Measurements from ENCODE around the gene SMOC1. TPM values are rescaled to one million over a fixed set of nuclear protein-coding genes. Genes with fewer than 3 reads are reported as not detected.

SMOC1 gene
- total and polyA plus RNA-seq, 2 of the 8 experiments (the other 6 are each of a cell fraction or from before 2014, with no cell fraction given) = 1.6 to 2.4 TPM

DNA sequence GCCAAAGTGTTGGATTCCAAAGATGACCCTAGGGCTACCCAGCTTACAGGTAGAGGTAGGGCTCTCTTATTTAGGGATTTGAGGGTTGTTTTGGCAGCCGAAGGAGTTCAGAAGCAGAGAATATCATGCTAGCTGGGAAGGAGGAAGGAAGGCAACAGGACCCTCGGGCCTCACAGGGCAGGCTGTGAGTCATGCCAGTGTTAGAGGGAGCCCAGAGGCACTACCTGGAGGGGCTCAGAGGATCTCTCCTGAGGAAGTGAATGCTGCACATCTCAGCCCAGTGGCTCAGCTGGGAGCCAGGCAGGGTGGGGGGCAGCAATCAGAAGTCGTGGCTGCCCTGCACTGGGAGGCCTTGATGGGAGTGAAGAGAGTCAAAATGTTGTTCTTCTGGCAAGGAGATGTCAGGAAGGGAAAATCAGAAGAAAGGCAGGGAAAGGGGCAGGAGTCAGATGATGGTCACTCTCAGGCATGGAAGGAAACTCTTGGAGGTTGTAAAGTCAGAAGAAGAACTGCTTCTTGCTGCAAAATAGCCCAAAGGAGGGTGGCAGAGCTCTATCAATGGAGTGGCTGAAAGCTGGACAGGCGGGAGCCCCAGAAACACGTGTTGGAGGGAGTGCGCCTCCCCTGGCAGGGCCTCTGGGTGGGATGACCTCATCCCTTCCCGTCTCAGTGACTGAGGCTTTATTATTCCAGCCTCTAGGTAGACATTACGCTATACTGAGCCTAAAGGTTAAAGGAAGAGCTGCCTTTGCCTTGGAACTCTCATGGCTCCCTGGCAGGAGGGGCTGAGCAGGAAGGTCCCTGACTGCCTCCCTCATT, 141.3 kb downstream of the SMOC1 start:
- no peak for DNase-seq (ENCODE audit: low read depth in 1 of 2, low spot score in 2 of 2)

More for the DNA sequence above, 141.3 kb downstream of the SMOC1 start:
- no peak overlapping the region for H3K4me3 ChIP-seq (ENCODE audit: extremely low read depth in 1 of 4, insufficient read depth in 2 of 4, low read depth in 3 of 4, low read length in 4 of 4)
- H3K4me2 ChIP-seq (ENCODE audit: insufficient read depth in 1 of 2, low read depth in 2 of 2, low read length in 2 of 2) = no peak overlapping the region
- H3K4ac ChIP-seq (replicated peaks; ENCODE audit: insufficient read length, low read depth, low read length) = no peak overlapping the region
- H3K27ac ChIP-seq (ENCODE audit: low read depth, low read length) = no peak overlapping the region
- no peaks in the 10 kb centered on the region for H4K20me1 ChIP-seq (replicated peaks in 1 of 2; ENCODE audit: control insufficient read depth in 1 of 2, insufficient read depth in 2 of 2, low read length in 2 of 2)
- H3K18ac ChIP-seq (ENCODE audit: extremely low read depth, low read length) = no peak overlapping the region
- no peak overlapping the region for H2BK20ac ChIP-seq (ENCODE audit: low read length)
- no peak overlapping the region for H4K5ac ChIP-seq (ENCODE audit: insufficient read length, low read depth, low read length)
- H3K14ac ChIP-seq (ENCODE audit: insufficient read length) = no peak overlapping the region
- H2BK5ac ChIP-seq (ENCODE audit: low read depth, low read length) = no peak overlapping the region
- H2BK12ac ChIP-seq (ENCODE audit: low read depth, low read length) = no peak overlapping the region
- H3K56ac ChIP-seq (replicated peaks; ENCODE audit: insufficient read length, low read depth, low read length) = no peak overlapping the region
- ChIA-PET POLR2A (ENCODE audit: partially characterized antibody) (interaction anchor here (0.6 to 0.7 kb wide), 2 partner anchors 88 to 199 kb away, joined by 3 read pairs; no protein-coding TSS in a partner anchor), CTCF (ENCODE audit: partially characterized antibody) (interaction anchor here (1.1 to 5.3 kb wide), 12 partner anchors 7 to 441 kb away, joined by 3 to 45 read pairs (median 4); partner anchors contain the start of gene SMOC1)
- H2AK5ac ChIP-seq (ENCODE audit: low read depth, low read length) = no peak overlapping the region
- no peak overlapping the region for H4K91ac ChIP-seq (replicated peaks; ENCODE audit: insufficient read length, low read length)
- H3K36me3 ChIP-seq (ENCODE audit: control insufficient read depth in 2 of 4, insufficient read depth in 4 of 4, low read length in 3 of 4) = no peaks in the 10 kb centered on the region; a peak in 1 of 8 replicates
- no peaks in the 10 kb centered on the region for H3K79me1 ChIP-seq (ENCODE audit: low read depth, low read length)
- no peak overlapping the region for H2BK120ac ChIP-seq (replicated peaks; ENCODE audit: low read depth, low read length)
- H2BK15ac ChIP-seq (ENCODE audit: low read length) = no peak overlapping the region
- H2AFZ ChIP-seq (ENCODE audit: low read length) = 0 out of 2 replicates have a peak overlapping the region, but pooled peaks have one; percentile 8
- H3K27me3 ChIP-seq (replicated peaks in 1 of 4; ENCODE audit: control insufficient read depth in 3 of 4, extremely low read depth in 1 of 4, insufficient read depth in 3 of 4, low read length in 3 of 4) = no peaks in the 10 kb centered on the region
- H3K79me2 ChIP-seq (ENCODE audit: control insufficient read depth in 1 of 2, insufficient read depth in 2 of 2, low read length in 2 of 2) = no peaks in the 10 kb centered on the region
- no peak for FAIRE-seq
- WGBS, 2 experiments (ENCODE audit: extremely low coverage in 1 of 2, insufficient coverage in 1 of 2, insufficient read length in 1 of 2, insufficient replicate concordance in 2 of 2, low coverage in 1 of 2, low lambda C conversion rate in 2 of 2, missing lambda C conversion rate in 1 of 2) = 79% methylated on average over 8 of the region's 8 CpGs; no CpG with 5 or more reads in 1 of the 2 experiments
- 0 out of 2 replicates have a peak overlapping the region, but pooled peaks have one; percentile 39 for H4K8ac ChIP-seq (ENCODE audit: extremely low read depth, insufficient read depth, low read length)
- H3K9ac ChIP-seq (replicated peaks in 1 of 4; ENCODE audit: extremely low read depth in 1 of 4, low read depth in 3 of 4, low read length in 3 of 4) = no peak overlapping the region
- H3K4me1 ChIP-seq (replicated peaks in 1 of 4; ENCODE audit: control insufficient read depth in 3 of 4, insufficient read depth in 4 of 4, low read length in 3 of 4) = no peaks in the 10 kb centered on the region; a peak in 1 of 7 replicates
- H3K9me3 ChIP-seq (ENCODE audit: insufficient read depth in 2 of 2, low read depth in 1 of 2, low read length in 1 of 2) = no peaks in the 10 kb centered on the region
- TF ChIP-seq TCF12 (IDR thresholded peaks at IDR 0.05; ENCODE audit: low read depth, low read length) (no peak), SP2 (IDR thresholded peaks at IDR 0.05; ENCODE audit: low read length) (no peak)
- TF ChIP-seq, protein P1, sequence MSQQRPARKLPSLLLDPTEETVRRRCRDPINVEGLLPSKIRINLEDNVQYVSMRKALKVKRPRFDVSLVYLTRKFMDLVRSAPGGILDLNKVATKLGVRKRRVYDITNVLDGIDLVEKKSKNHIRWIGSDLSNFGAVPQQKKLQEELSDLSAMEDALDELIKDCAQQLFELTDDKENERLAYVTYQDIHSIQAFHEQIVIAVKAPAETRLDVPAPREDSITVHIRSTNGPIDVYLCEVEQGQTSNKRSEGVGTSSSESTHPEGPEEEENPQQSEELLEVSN (IDR thresholded peaks at IDR 0.05) = peak; percentile 62; the same call in 1 of the 2 replicates
- TF ChIP-seq, protein P2, sequence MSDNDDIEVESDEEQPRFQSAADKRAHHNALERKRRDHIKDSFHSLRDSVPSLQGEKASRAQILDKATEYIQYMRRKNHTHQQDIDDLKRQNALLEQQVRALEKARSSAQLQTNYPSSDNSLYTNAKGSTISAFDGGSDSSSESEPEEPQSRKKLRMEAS (IDR thresholded peaks at IDR 0.05) = 0 out of 2 replicates have a peak, but pooled peaks have one; percentile 27
- H3K23me2 ChIP-seq (ENCODE audit: low read depth, low read length) = peaks cover 2% of the 10 kb centered on the region; the same call in 1 of the 2 replicates
- H3K23ac ChIP-seq (ENCODE audit: insufficient read length) = no peak overlapping the region

Data from H1 (cell line).